HCT116 (cell line): ENCODE measurements around the gene TTBK1. TPM values are rescaled to one million over a fixed set of nuclear protein-coding genes. Genes with fewer than 3 reads are reported as not detected.

ENCODE experiments used
- ATAC-seq: fragments of 200-7000 bp; cut with Tn5 transposase; 2 replicates; pipeline ENCODE4 v1.9.1; 2020; ENCODE audit warnings: mild to moderate bottlenecking, moderate library complexity
- BruUV-seq: library from RNA; stranded (reverse); fragments of 400-500 nt; replicated peaks from 2 replicates; lab custom pipeline; 2021; lab: Mats Ljungman, UMichigan
- CTCF ChIA-PET: fragments of 300-600 bp; sonication (Branson Sonifier 250); formaldehyde crosslinking; loops from one replicate; lab custom pipeline; 2021; ENCODE audit warnings: antibody characterized with exemption; lab: Charles Lee
- POLR2A ChIA-PET: fragments of 300-600, 350-600 bp; sonication (Branson Sonifier 250); formaldehyde crosslinking; loops from one replicate; lab custom pipeline; 2021; ENCODE audit warnings: antibody characterized with exemption; lab: Charles Lee
- RAD21 ChIA-PET, 2 experiments: fragments of 300-600 bp; sonication (Branson Sonifier 250); formaldehyde crosslinking; loops; one replicate each; lab custom pipeline; 2023; ENCODE audit warnings: low total read pairs in 2 of 2; ENCODE audit not compliant: uncharacterized antibody in 2 of 2, unreplicated experiment in 2 of 2, low non-redundant PET in 1 of 2; lab: Charles Lee
- DNase-seq: peaks from one replicate; pipeline ENCODE4 v3.0.0-alpha.2; 2010; ENCODE audit warnings: low read depth, low spot score
- H2AFZ ChIP-seq: fragments of 200-600 bp; shearing (Covaris generic), sonication (generic); 2 replicates; pipeline ENCODE4 v1.6.1; 2017; ENCODE audit warnings: low read depth, mixed run types, mixed read lengths, antibody characterized with exemption, low read length; ENCODE audit not compliant: poor library complexity, severe bottlenecking
- H3K27ac ChIP-seq: 2 replicates; pipeline ENCODE4 v1.5.1; 2012; ENCODE audit warnings: low read depth, low read length
- H3K27me3 ChIP-seq: fragments of 200-600 bp; sonication (generic); 2 replicates; pipeline ENCODE4 v1.6.1; 2016; ENCODE audit warnings: mixed run types, low read length, mixed read lengths; ENCODE audit not compliant: insufficient read depth
- H3K36me3 ChIP-seq, 2 experiments: fragments of 200-500 bp in 1 of 2; fragments of 200-600 bp in 1 of 2; sonication (Bioruptor generic) in 1 of 2; sonication (generic) in 1 of 2; 2 replicates each; pipeline versions ENCODE4 v1.5.1 to v1.6.1; 2014 to 2016; ENCODE audit warnings: low read length in 2 of 2, inconsistent platforms in 1 of 2, mixed read lengths in 1 of 2, mixed run types in 1 of 2; ENCODE audit not compliant: insufficient read depth in 2 of 2, control insufficient read depth in 1 of 2
- H3K4me1 ChIP-seq, 2 experiments: fragments of 200-600 bp in 1 of 2; sonication (generic) in 1 of 2; 2 replicates each; pipeline versions ENCODE4 v1.5.1 to v1.6.1; 2012 to 2017; ENCODE audit warnings: low read length in 2 of 2, inconsistent platforms in 1 of 2, mild to moderate bottlenecking in 1 of 2, mixed read lengths in 1 of 2, mixed run types in 1 of 2, moderate library complexity in 1 of 2; ENCODE audit not compliant: insufficient read depth in 2 of 2, control insufficient read depth in 1 of 2
- H3K4me2 ChIP-seq: fragments of 200-600 bp; sonication (generic); 2 replicates; pipeline ENCODE4 v1.6.1; 2017; ENCODE audit warnings: mixed run types, low read length, mixed read lengths
- H3K4me3 ChIP-seq, 2 experiments: fragments of 200-600 bp in 1 of 2; sonication (generic) in 1 of 2; replicated peaks in 1 of 2; 2 replicates each; pipeline ENCODE4 v1.5.1; 2011 to 2016; ENCODE audit warnings: low read length in 2 of 2, control low read depth in 1 of 2, low read depth in 1 of 2, mild to moderate bottlenecking in 1 of 2, mixed read lengths in 1 of 2, mixed run types in 1 of 2
- H3K79me2 ChIP-seq: fragments of 200-600 bp; sonication (generic); 2 replicates; pipeline ENCODE4 v1.6.1; 2017; ENCODE audit warnings: mild to moderate bottlenecking, mixed run types, low read length, moderate library complexity, mixed read lengths; ENCODE audit not compliant: insufficient read depth
- H3K9ac ChIP-seq: fragments of 200-600 bp; sonication (generic); 2 replicates; pipeline ENCODE4 v1.6.1; 2016; ENCODE audit warnings: low read length, mixed read lengths
- H3K9me2 ChIP-seq: fragments of 200-600 bp; sonication (generic), shearing (Covaris generic); 2 replicates; pipeline ENCODE4 v1.6.1; 2017; ENCODE audit warnings: mixed run types, mild to moderate bottlenecking, moderate library complexity; ENCODE audit not compliant: insufficient read depth
- H3K9me3 ChIP-seq, 2 experiments: fragments of 200-500 bp in 1 of 2; fragments of 200-600 bp in 1 of 2; sonication (Bioruptor generic) in 1 of 2; sonication (generic) in 1 of 2; 2 replicates each; pipeline ENCODE4 v1.6.1; 2014 to 2017; ENCODE audit warnings: low read length in 2 of 2, mixed read lengths in 2 of 2, inconsistent platforms in 1 of 2, low read depth in 1 of 2, mild to moderate bottlenecking in 1 of 2, mixed run types in 1 of 2, moderate library complexity in 1 of 2; ENCODE audit not compliant: control insufficient read depth in 1 of 2, insufficient read depth in 1 of 2
- H4K20me1 ChIP-seq: fragments of 200-600 bp; sonication (generic), shearing (Covaris generic); 2 replicates; pipeline ENCODE4 v1.6.1; 2017; ENCODE audit warnings: mixed run types, mild to moderate bottlenecking, moderate library complexity; ENCODE audit not compliant: insufficient read depth
- ATF3 ChIP-seq: IDR thresholded peaks from 2 replicates; pipeline ENCODE4 v1.6.1; 2012
- CTCF ChIP-seq, 3 experiments: fragments of 200-600 bp in 1 of 3; sonication (generic) in 1 of 3; IDR thresholded peaks in 2 of 3; conservative IDR thresholded peaks in 1 of 3; 2 replicates each; pipeline ENCODE4 v1.5.1; 2012 to 2017; ENCODE audit warnings: low read depth in 2 of 3, low read length in 2 of 3, antibody characterized with exemption in 1 of 3, borderline replicate concordance in 1 of 3, control low read depth in 1 of 3, mild to moderate bottlenecking in 1 of 3, mixed read lengths in 1 of 3, mixed run types in 1 of 3, moderate library complexity in 1 of 3; ENCODE audit not compliant: insufficient read depth in 1 of 3
- FOSL1 ChIP-seq: IDR thresholded peaks from 2 replicates; pipeline ENCODE4 v1.6.1; 2012; ENCODE audit warnings: low read depth
- JUND ChIP-seq: IDR thresholded peaks from 2 replicates; pipeline ENCODE4 v1.6.1; 2012
- MAX ChIP-seq: IDR thresholded peaks from 2 replicates; pipeline ENCODE4 v1.6.1; 2012
- POLR2A ChIP-seq: IDR thresholded peaks from 2 replicates; pipeline ENCODE4 v1.7.0; 2011; ENCODE audit warnings: borderline replicate concordance; ENCODE audit not compliant: insufficient read depth, insufficient read length; ENCODE audit errors: extremely low read depth
- RAD21 ChIP-seq: IDR thresholded peaks from 2 replicates; pipeline ENCODE4 v1.6.1; 2012; ENCODE audit warnings: low read depth, mild to moderate bottlenecking
- YY1 ChIP-seq: IDR thresholded peaks from 2 replicates; pipeline ENCODE4 v1.6.1; 2011; ENCODE audit warnings: low read length, low read depth, moderate library complexity, mild to moderate bottlenecking; ENCODE audit not compliant: insufficient replicate concordance; ENCODE audit errors: extremely low read depth
- intact Hi-C: fragments of 100-400 bp; cut with micrococcal nuclease; formaldehyde crosslinking; loops from 2 replicates; pipeline ENCODE4 v1.10.0; 2022
- total RNA-seq: library from RNA; stranded (reverse); gene quantifications from one replicate; pipeline ENCODE4 v1.2.1, GENCODE V29; 2021; ENCODE audit not compliant: unreplicated experiment

Gene TTBK1
- total RNA-seq, 1 experiment from 2014 or later = not detected

GRCh38 chr6:43287717-43288679 lies 44.7 kb downstream of the TTBK1 start:
- intact Hi-C loops = no loop called here
- DNase-seq (no peak), ATAC-seq (no peak)
- no peak overlapping the region for H3K4me2 ChIP-seq
- H3K4me1 ChIP-seq = no peaks in the 10 kb centered on the region
- H3K36me3 ChIP-seq = no peaks in the 10 kb centered on the region
- H3K9me3 ChIP-seq = no peaks in the 10 kb centered on the region
- H3K27me3 ChIP-seq = no peaks in the 10 kb centered on the region
- no peaks in the 10 kb centered on the region for H3K9me2 ChIP-seq
- no peak overlapping the region for H3K27ac ChIP-seq
- BruUV-seq = no TSS peak
- H3K9ac ChIP-seq = no peak overlapping the region
- no peak for TF ChIP-seq RAD21
- no peak for TF ChIP-seq MAX
- no peak for TF ChIP-seq ATF3
- TF ChIP-seq JUND = no peak
- TF ChIP-seq CTCF (IDR thresholded peaks at IDR 0.05 in 2 of 3, conservative IDR thresholded peaks at IDR 0.05 in 1 of 3; ENCODE audit: borderline replicate concordance in 1 of 3, insufficient read depth in 1 of 3, low read depth in 2 of 3, low read length in 2 of 3) = no peak
- no peak for TF ChIP-seq POLR2A
- no peak for TF ChIP-seq FOSL1
- TF ChIP-seq YY1 = no peak
- no peak overlapping the region for H3K4me3 ChIP-seq
- no peak overlapping the region for H2AFZ ChIP-seq
- no peaks in the 10 kb centered on the region for H3K79me2 ChIP-seq
- no peaks in the 10 kb centered on the region for H4K20me1 ChIP-seq
- RAD21 ChIA-PET = interaction anchor here in 1 of 2 experiments (1.0 kb wide), 1 partner anchor 59 kb away, joined by 3 read pairs; the partner anchor contains the start of gene DNPH1
- POLR2A ChIA-PET = no interaction called here
- CTCF ChIA-PET = interaction anchor here (0.6 to 1.6 kb wide), 2 partner anchors 10 to 46 kb away, joined by 3 read pairs; partner anchors contain the start of gene SLC22A7
